ENCODE data around the gene RPL3. TPM values are rescaled to one million over a fixed set of nuclear protein-coding genes. Genes with fewer than 3 reads are reported as not detected.

Gene RPL3
- total RNA-seq, 1 donor from 2014 or later, result 3,143 TPM

Other genes starting within 250 kb of the RPL3 start
- 6.0 and 10.0 TPM in 2 replicates for gene APOBEC3G, start 242.3 kb downstream of the RPL3 start, total RNA-seq
- not detected in 2 replicates for gene APOBEC3H, start 222.4 kb downstream of the RPL3 start, total RNA-seq
- gene CBX7, start 166.9 kb downstream of the RPL3 start, total RNA-seq, result 6.4 and 9.5 TPM in 2 replicates
- 75.7 and 80.1 TPM in 2 replicates for gene PDGFB, start 74.6 kb downstream of the RPL3 start, total RNA-seq
- gene SYNGR1, start 30.4 kb upstream of the RPL3 start, total RNA-seq, result 0.98 and 1.0 TPM in 2 replicates
- gene TAB1, start 80.2 kb upstream of the RPL3 start, total RNA-seq, result 12.4 and 21.5 TPM in 2 replicates
- under 0.01 TPM in 1 of 2 replicates, not detected in the other for gene MGAT3, start 137.4 kb upstream of the RPL3 start, total RNA-seq
- 19.4 and 26.5 TPM in 2 replicates for gene MIEF1, start 182.7 kb upstream of the RPL3 start, total RNA-seq
- gene ATF4, start 200.9 kb upstream of the RPL3 start, total RNA-seq, result 150 and 159 TPM in 2 replicates
- 52.8 and 74.2 TPM in 2 replicates for gene RPS19BP1, start 213.1 kb upstream of the RPL3 start, total RNA-seq